Hindlimb muscle (tissue), 1 donor: Measurements from ENCODE around the gene XRCC1. TPM values are rescaled to one million over a fixed set of nuclear protein-coding genes. Genes with fewer than 3 reads are reported as not detected.

Experiments used
- polyA plus RNA-seq: library from polyadenylated mRNA; unstranded; fragments of 120-200 nt; gene quantifications from one replicate; pipeline ENCODE4 v1.2.1, GENCODE V29; 2013; ENCODE audit not compliant: insufficient read length

The XRCC1 gene
- polyA plus RNA-seq, 1 donor, result 39.5 TPM

Other genes starting within 250 kb of the XRCC1 start
- gene CD177, start 221.8 kb downstream of the XRCC1 start, polyA plus RNA-seq, result 0.25 TPM
- not detected for gene TEX101, start 160.6 kb downstream of the XRCC1 start, polyA plus RNA-seq
- 2.4 TPM for gene LYPD3, start 109.9 kb downstream of the XRCC1 start, polyA plus RNA-seq
- gene PHLDB3, start 70.8 kb downstream of the XRCC1 start, polyA plus RNA-seq, result 6.4 TPM
- gene ETHE1, start 48.3 kb downstream of the XRCC1 start, polyA plus RNA-seq, result 18.0 TPM
- 6.7 TPM for gene ZNF575, start 42.3 kb downstream of the XRCC1 start, polyA plus RNA-seq
- gene PINLYP, start 274 bp upstream of the XRCC1 start, polyA plus RNA-seq, result 2.9 TPM
- gene IRGQ, start 20.6 kb upstream of the XRCC1 start, polyA plus RNA-seq, result 13.8 TPM
- gene ZNF576, start 21.1 kb upstream of the XRCC1 start, polyA plus RNA-seq, result 9.9 TPM
- gene SRRM5, start 36.6 kb upstream of the XRCC1 start, polyA plus RNA-seq, result 0.52 TPM
- gene ZNF428, start 44.1 kb upstream of the XRCC1 start, polyA plus RNA-seq, result 64.9 TPM
- 7.8 TPM for gene CADM4, start 64.3 kb upstream of the XRCC1 start, polyA plus RNA-seq
- gene PLAUR, start 94.6 kb upstream of the XRCC1 start, polyA plus RNA-seq, result 6.5 TPM
- not detected for gene IRGC, start 140.5 kb upstream of the XRCC1 start, polyA plus RNA-seq
- 40.9 TPM for gene SMG9, start 179.4 kb upstream of the XRCC1 start, polyA plus RNA-seq
- 1.1 TPM for gene KCNN4, start 205.4 kb upstream of the XRCC1 start, polyA plus RNA-seq
- 0.52 TPM for gene LYPD5, start 226.9 kb upstream of the XRCC1 start, polyA plus RNA-seq